ENCODE measurements around the gene PCDHA1. TPM values are rescaled to one million over a fixed set of nuclear protein-coding genes. Genes with fewer than 3 reads are reported as not detected.
"Not testable (repeated sequence)": the region's sequence is repeated elsewhere in the genome, so short reads cannot be mapped to it uniquely, and the experiment has no call there.

The PCDHA1 gene
- total and polyA plus RNA-seq, 2 donors (not counting 3 experiments of a cell fraction or from before 2014, with no cell fraction given): 0.04 TPM; not detected in 1

DNA sequence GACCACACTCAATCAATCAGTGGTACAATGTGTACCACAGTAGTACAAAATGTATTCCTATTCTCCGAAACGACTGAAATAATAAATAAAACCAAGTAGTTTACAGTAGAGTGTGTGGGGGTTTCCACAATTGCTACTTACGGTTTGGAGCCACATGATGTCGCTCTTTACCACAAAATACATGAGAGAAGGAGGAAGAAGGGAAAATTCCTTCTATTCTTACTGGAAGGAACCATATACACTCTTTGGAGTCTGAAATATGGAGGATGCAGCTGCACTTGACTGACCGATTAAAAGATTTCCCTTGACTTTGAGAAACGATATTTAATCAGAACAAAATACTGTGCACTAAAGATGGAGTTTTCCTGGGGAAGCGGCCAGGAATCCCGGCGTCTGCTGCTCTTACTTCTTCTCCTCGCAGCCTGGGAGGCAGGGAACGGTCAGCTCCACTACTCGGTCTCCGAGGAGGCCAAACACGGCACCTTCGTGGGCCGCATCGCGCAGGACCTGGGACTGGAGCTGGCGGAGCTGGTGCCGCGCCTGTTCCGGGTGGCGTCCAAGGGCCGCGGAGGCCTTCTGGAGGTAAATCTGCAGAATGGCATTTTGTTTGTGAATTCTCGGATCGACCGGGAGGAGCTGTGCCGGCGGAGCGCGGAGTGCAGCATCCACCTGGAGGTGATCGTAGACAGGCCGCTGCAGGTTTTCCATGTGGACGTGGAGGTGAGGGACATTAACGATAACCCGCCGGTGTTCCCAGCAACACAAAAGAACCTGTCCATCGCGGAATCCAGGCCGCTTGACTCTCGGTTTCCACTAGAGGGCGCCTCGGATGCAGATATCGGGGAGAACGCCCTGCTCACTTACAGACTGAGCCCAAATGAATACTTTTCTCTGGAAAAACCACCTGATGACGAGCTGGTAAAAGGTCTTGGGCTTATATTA is 21.2 kb downstream of the PCDHA1 start, which contains the start of gene PCDHA4:
Gene PCDHA4 (plus strand): TSS at position 235 of the 942 bp plus-strand sequence.
- intact Hi-C loops (cut with micrococcal nuclease) (no loop called here), dilution Hi-C loops (cut with MboI; ENCODE audit: extremely low pct_ligation_motif_present, low sequenced_read_pairs) (no loop called here)
- Histone ChIP-seq H3K9me3 (replicated peaks; ENCODE audit: control insufficient read depth, insufficient read depth, low read length) (no peaks in the 10 kb centered on the region), H3K9me1 (replicated peaks; ENCODE audit: control insufficient read depth, extremely low read depth, insufficient read depth, low read length) (no peaks in the 10 kb centered on the region), H3K9ac (replicated peaks; ENCODE audit: extremely low read depth, insufficient read depth, low read length) (no peak within 1 kb of the TSS), H2AFZ (ENCODE audit: low read depth, low read length) (no peak within 1 kb of the TSS), H3K4me3 (replicated peaks in 1 of 3; ENCODE audit: insufficient read depth in 1 of 3, low read depth in 1 of 3, low read length in 3 of 3) (no peak within 1 kb of the TSS), H3K27me3 (ENCODE audit: control insufficient read depth in 2 of 2, insufficient read depth in 2 of 2, low read length in 2 of 2) (no peaks in the 10 kb centered on the region), H3K36me3 (ENCODE audit: control insufficient read depth in 2 of 2, extremely low read depth in 1 of 2, insufficient read depth in 2 of 2, low read length in 2 of 2) (no peaks in the 10 kb centered on the region), H3K27ac (ENCODE audit: insufficient read depth, low read depth, low read length) (no peak within 1 kb of the TSS), H3K4me1 (ENCODE audit: control insufficient read depth, extremely low read depth, insufficient read depth, low read length) (no peaks in the 10 kb centered on the region), H4K20me1 (replicated peaks; ENCODE audit: control insufficient read depth, extremely low read depth, insufficient read depth, low read length) (no peaks in the 10 kb centered on the region), H3K4me2 (ENCODE audit: insufficient read depth, low read length) (no peak within 1 kb of the TSS), H3K79me2 (ENCODE audit: control insufficient read depth, insufficient read depth, low read length) (no peaks in the 10 kb centered on the region)
- FAIRE-seq (no peak), DNase-seq (ENCODE audit: low read depth, low spot score) (peak; percentile 12)
- no TSS peak for BruUV-seq (replicated peaks)
- ChIA-PET CTCF (interaction anchor here (1.1 to 2.0 kb wide), 4 partner anchors 19 to 242 kb away, joined by 3 to 4 read pairs (median 3); no protein-coding TSS in a partner anchor), POLR2A (no interaction called here)
- TF ChIP-seq, protein P1, sequence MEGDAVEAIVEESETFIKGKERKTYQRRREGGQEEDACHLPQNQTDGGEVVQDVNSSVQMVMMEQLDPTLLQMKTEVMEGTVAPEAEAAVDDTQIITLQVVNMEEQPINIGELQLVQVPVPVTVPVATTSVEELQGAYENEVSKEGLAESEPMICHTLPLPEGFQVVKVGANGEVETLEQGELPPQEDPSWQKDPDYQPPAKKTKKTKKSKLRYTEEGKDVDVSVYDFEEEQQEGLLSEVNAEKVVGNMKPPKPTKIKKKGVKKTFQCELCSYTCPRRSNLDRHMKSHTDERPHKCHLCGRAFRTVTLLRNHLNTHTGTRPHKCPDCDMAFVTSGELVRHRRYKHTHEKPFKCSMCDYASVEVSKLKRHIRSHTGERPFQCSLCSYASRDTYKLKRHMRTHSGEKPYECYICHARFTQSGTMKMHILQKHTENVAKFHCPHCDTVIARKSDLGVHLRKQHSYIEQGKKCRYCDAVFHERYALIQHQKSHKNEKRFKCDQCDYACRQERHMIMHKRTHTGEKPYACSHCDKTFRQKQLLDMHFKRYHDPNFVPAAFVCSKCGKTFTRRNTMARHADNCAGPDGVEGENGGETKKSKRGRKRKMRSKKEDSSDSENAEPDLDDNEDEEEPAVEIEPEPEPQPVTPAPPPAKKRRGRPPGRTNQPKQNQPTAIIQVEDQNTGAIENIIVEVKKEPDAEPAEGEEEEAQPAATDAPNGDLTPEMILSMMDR (IDR thresholded peaks at IDR 0.05; ENCODE audit: extremely low read depth in 1 of 2, insufficient read depth in 1 of 2, low read depth in 1 of 2, low read length in 2 of 2): peak; percentile 43 to 53
- TF ChIP-seq JUN (IDR thresholded peaks at IDR 0.05; ENCODE audit: borderline replicate concordance, insufficient read depth, insufficient read length, low read depth): no peak

DNA sequence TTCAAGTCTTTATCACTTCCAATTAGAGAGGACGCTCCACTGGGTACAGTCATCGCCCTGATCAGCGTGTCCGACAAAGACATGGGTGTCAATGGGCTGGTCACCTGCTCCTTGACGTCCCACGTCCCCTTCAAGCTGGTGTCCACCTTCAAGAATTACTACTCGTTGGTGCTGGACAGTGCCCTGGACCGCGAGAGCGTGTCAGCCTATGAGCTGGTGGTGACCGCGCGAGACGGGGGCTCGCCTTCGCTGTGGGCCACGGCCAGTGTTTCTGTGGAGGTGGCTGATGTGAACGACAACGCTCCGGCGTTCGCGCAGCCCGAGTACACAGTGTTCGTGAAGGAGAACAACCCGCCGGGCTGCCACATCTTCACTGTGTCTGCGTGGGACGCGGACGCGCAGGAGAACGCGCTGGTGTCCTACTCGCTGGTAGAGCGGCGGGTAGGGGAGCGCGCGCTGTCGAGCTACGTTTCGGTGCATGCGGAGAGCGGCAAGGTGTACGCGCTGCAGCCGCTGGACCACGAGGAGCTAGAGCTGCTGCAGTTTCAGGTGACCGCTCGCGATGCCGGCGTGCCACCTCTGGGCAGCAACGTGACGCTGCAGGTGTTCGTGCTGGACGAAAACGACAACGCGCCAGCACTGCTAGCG is 22.4 kb downstream of the PCDHA1 start:
- intact Hi-C loops (cut with micrococcal nuclease); H3K79me2 ChIP-seq (ENCODE audit: control insufficient read depth, insufficient read depth, low read length); FAIRE-seq; DNase-seq (ENCODE audit: low read depth, low spot score); H3K9me3 ChIP-seq (replicated peaks; ENCODE audit: control insufficient read depth, insufficient read depth, low read length); H3K4me2 ChIP-seq (ENCODE audit: insufficient read depth, low read length); H3K9ac ChIP-seq (replicated peaks; ENCODE audit: extremely low read depth, insufficient read depth, low read length); H2AFZ ChIP-seq (ENCODE audit: low read depth, low read length); dilution Hi-C loops (cut with MboI; ENCODE audit: extremely low pct_ligation_motif_present, low sequenced_read_pairs); BruUV-seq (replicated peaks); H3K4me3 ChIP-seq (replicated peaks in 1 of 3; ENCODE audit: insufficient read depth in 1 of 3, low read depth in 1 of 3, low read length in 3 of 3); H3K27ac ChIP-seq (ENCODE audit: insufficient read depth, low read depth, low read length); H3K36me3 ChIP-seq (ENCODE audit: control insufficient read depth in 2 of 2, extremely low read depth in 1 of 2, insufficient read depth in 2 of 2, low read length in 2 of 2); H3K4me1 ChIP-seq (ENCODE audit: control insufficient read depth, extremely low read depth, insufficient read depth, low read length); H3K27me3 ChIP-seq (ENCODE audit: control insufficient read depth in 2 of 2, insufficient read depth in 2 of 2, low read length in 2 of 2); H4K20me1 ChIP-seq (replicated peaks; ENCODE audit: control insufficient read depth, extremely low read depth, insufficient read depth, low read length); POLR2A ChIA-PET; H3K9me1 ChIP-seq (replicated peaks; ENCODE audit: control insufficient read depth, extremely low read depth, insufficient read depth, low read length): not testable (repeated sequence)
- CTCF ChIA-PET: interaction anchor here (1.2 to 1.3 kb wide), 2 partner anchors 39 to 241 kb away, joined by 3 read pairs; no protein-coding TSS in a partner anchor
